ENCODE results near the gene ACOT12.
"Not testable (repeated sequence)": the region's sequence is repeated elsewhere in the genome, so short reads cannot be mapped to it uniquely, and the experiment has no call there.

Gene ACOT12

DNA sequence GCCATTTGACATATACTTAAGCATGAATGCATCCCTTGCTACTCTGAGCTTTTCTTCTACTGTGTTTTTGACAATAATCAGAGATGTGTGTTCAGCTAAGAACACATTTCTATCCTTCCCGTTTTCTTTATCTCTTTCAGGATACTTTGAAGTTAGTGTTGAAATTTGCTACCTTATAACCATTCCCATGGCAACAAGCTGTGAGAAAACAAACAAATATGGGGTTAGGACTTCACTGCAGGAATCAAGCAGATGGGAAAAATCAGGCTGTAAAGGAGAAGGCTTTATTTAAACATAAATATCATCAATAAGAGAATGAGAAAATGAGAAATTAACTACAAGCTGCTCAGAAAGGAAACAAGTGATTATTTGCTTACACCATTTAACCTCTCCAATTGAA, 57.4 kb downstream of the ACOT12 start:
- no peak for DNase-seq

DNA sequence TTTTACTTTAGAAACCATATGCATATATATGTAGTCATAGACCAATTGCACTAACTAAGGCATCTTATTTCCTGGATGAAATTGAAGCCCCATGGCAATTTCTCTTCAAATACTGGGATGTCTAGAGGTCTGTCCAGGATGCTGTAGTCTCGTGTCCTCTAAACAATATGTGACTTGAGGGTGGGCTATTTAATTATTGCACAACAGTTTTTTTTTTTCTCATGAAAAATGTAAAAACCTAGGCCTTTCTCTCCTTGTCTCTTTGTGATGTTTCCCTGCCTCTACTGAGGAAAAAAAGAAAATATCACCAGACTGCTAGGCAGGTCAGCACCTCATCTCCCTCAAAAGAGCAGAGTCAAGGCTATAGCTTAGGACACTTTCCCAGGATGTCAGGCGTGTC, 58.0 kb downstream of the ACOT12 start:
- no peak for DNase-seq

DNA sequence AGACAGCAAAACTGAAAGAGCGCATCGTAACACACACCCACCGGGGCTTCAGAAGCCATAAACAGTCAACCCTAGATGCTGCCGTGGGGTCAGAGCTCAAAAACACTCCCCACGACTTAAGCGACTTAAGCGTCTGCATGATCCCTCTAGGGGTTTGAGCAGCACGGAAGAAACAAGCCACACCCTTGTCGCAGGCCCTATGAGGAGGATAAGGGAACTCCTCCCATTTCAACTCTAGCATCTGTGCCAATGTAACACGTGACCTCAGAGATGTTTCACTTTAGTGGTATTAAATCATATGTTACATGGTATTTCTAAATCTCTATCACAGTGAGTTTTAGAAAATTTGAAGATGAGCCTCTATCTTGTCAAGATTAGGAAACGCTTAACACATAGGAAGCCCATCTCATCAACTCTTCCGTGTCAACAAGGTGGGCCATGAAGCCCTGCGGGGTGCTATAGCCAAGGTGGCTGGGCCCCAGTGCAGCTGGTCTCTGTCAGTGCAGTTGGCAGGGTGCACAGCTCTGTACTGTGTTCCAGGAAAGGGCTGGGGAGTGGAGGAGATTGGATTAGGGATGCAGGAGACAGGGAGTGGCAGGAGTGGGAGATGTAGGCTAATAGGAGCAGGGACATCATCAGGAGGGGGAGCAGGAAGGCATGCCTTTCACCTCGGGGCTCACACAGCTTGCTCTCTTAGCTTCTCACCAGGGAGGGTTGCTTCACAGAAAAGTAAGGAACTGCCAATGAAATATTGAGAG, 59.5 kb downstream of the ACOT12 start:
- no peak for DNase-seq

- peak; percentile 13 for DNase-seq
Observed at GRCh38 chr5:81326554-81326953, 67.4 kb downstream of the ACOT12 start.

DNA sequence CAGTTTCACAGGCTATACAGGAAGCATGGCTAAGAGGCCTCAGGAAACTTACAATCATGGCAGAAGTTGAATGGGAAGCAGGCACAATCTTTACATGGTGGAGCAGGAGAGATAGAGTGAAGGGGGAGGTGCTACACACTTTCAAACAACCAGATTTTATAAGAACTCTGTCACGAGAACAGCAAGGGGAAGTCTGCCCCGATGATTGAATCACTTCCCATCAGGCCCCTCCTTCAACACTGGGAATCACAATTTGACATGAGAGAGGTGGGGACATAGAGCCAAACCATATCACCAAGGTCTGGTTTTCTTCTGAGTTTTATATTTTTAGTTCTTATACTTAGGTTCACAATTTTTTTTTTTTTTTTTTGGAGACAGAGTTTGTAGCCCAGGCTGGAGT, 76.4 kb downstream of the ACOT12 start:
- DNase-seq = no peak

DNA sequence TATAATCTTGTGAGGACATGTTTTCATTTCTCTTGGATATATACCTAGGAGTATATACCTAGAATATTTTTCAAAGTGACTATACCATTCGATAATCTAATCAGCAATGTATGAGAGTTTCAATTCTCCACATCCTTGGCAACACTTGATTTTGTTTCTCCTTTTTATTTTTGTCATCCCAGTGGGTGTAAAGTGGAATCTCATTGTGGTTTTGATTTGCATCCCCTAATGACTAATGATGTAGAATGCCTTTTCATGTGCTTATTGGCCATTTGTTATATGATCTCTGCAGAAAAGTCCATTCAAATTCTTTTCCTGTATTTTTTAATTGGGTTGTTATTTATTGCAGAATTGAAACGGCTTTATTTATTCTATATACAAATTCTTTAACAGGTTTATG, 77.4 kb downstream of the ACOT12 start:
- DNase-seq = no peak

DNA sequence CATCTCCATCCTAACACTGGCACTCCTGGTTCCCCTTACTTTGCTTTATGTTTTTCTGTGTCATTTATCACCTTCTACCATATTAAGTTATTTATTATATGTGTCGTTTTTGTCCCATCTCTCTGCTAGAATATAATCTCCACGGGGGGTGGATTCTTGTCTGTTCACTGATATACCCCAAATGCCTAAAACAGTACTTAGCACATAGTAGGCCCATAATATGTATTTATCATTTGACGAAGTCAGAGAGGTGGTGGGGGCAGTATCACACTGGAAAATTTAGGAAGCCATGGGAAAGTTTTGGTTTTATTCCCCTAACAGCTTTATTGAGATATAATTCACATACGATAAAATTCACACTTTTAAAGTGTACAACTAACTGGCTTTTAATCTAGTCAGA, 78.1 kb downstream of the ACOT12 start:
- DNase-seq = no peak

DNA sequence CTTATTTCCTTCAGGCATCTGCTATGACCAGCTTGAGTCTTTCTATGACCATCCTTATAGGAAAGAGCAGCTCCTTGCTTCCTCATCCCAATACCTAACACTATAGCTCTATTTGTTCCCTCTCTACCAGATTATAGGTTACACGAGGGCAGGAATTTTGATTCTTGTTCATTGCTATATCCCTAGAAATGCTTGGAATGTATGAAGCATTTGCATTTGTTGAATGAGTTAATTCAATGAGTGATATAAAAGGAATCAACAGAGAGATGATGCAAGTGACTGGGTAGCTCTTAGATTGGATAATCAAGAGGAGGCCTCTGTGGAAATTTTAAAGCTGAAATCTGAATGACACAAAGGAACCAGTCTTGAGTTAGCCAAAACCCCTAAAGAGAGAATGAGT, 78.6 kb downstream of the ACOT12 start:
- DNase-seq = no peak

DNA sequence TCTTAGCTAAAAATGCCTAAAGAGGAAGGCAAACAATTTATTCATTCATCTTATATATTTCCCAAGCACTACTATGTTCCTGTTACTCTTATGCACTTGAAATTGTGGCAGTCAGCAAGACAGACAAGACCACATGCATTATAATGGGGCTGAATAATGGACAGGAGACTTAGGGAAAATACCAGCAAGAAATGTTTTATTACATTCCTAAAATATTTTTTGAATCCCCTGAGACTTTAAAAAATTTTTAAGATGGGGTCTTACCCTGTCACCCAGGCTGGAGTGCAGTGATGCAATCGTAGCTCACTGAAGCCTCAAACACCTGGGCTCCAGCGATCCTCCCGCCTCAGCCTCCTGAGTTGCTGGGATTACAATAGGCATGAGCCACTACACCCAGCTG, 79.4 kb downstream of the ACOT12 start:
- no peak for DNase-seq

DNA sequence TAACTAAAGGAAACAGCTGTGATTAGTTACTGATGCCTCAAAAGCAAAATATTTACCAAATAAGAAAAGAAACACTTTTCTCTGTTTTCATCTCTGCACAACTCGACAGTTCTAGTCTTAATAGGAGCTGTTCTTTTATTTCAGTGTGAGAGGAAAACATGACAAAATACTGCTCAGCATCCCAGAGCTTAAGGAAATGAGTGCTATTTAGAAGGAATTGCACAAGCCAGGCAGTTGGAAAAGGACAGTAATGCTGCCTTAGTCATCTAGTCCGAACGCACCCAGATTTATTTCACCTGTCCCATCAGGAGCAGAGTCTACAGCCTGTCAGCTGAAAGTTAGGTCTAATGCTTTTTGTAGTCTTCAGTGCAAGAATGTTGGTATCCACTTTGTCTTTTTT, 80.2 kb downstream of the ACOT12 start:
- no peak for DNase-seq

GRCh38 chr5:81313278-81313677, 80.7 kb downstream of the ACOT12 start:
- DNase-seq = no peak

GRCh38 chr5:81310402-81311063, 83.4 kb downstream of the ACOT12 start:
- DNase-seq = no peak

- no peak for DNase-seq
Observed at GRCh38 chr5:81308836-81309235, 85.1 kb downstream of the ACOT12 start.

DNA sequence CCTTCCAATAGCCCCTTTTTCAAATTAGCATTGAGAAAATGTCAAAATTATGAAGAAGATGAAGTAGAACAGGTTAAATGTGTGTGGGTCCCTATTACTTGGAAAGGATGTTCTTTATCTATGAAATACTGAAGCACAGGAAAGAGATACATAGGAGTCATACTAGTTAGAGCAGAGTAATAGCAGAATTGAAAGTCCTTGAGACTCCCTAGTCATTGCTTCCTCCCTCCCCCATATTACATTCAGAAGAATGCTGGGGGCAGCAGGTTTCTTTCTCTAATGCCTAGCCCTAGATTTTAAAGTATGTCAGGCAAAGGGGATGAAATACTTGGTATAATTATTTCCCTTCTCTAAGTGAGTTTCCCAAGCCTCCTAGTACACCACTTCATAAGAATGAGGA, 88.1 kb downstream of the ACOT12 start:
- DNase-seq = peak; percentile 59

DNA sequence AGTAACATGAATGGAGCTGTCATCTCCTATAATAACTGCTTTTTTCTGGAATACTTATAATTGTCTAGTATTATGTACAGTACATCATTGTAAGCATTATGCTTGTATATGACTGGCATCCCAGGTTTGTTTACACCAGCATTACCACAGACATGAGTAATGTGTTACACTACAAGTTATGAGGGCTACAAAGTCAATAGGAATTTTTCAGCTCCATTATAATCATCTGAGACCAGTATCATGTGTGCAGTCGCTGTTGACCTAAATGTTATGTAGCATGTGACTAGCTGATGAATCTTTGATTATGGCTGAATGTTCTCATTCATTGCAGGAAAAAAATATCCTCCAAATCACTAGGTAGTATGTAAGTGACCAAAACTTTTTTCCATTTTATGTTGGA, 90.4 kb downstream of the ACOT12 start:
- DNase-seq = no peak

GRCh38 chr5:81302596-81302995, 91.3 kb downstream of the ACOT12 start:
- DNase-seq = no peak

GRCh38 chr5:81301271-81302015, 92.5 kb downstream of the ACOT12 start, which contains the start of gene ZCCHC9:
ZCCHC9 (plus strand) TSS chr5:81301587; CDS start chr5:81304758, 3,171 bp downstream.
- DNase-seq = peak; percentile 95

- no peak for DNase-seq
Observed at GRCh38 chr5:81300921-81301270, 93.0 kb downstream of the ACOT12 start.

DNA sequence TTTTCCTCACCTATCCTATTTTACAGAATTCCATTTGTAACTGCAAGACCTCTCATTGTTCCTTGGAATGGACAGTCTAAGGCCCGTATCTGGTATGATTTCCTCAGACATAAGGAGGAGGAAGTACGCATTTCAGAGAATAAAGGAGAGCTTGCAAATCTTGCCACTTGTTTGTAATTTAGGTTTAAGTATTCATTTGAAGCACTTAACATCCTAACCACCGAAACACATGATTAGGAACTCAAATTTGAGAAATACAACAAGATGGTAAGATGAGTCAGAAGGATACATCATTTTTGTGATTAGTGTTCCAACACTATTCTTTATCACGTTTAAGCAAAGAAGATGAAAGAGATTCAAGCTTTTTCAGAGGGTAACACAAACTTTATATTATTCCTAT, 96.4 kb downstream of the ACOT12 start:
- peak; percentile 48 for DNase-seq

DNA sequence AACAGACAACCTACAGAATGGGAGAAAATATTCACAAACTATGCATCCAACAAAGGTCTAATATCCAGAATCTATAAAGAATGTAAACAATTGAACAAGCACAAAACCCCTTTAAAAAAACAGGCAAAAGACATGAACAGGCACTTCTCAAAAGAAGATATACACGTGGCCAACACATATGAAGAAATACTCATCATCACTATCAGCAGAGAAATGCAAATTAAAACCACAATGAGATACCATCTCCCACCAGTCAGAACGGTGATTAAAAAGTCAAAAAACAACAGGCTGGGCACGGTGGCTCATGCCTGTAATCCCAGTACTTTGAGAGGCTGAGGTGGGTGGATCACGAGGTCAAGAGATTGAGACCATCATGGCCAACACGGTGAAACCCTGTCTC, 99.9 kb downstream of the ACOT12 start:
- not testable (repeated sequence) for DNase-seq

DNA sequence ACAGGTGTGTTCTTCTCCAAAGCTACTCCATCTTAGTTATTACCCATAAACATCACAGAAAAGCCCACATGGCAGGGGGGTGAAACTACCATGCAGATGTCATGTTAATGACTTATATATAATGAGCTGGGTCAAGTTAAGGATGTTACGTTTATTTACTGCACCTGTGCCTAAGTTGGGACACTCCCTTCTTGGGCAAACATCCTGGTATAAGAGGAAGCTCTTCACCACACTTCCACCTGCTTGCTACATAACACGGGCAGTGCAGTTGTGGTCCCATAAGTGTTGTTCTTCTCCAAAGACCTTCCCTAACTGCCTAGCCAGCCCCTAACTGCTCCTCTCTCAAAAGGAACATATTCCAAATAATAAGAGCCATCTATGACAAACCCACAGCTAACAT, 101.8 kb downstream of the ACOT12 start:
- no peak for DNase-seq

DNA sequence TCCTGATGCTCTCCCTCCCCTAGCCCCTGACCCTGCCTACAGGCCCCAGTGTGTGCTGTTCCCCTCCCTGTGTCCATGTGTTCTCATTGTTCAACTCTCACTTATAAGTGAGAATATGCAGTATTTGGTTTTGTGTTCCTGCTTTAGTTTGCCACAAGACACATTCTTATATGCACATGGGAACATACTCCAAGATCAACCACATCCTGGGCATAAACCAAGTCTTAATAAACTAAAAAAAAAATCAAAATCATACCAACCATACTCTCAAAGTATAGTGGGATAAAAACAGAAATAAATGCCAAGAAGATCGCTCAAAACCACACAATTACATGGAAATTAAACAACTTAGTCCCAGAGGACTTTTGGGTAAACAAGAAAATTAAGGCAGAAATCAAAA, 103.8 kb downstream of the ACOT12 start:
- DNase-seq = no peak

GRCh38 chr5:81288021-81288433, 105.9 kb downstream of the ACOT12 start:
- no peak for DNase-seq

DNA sequence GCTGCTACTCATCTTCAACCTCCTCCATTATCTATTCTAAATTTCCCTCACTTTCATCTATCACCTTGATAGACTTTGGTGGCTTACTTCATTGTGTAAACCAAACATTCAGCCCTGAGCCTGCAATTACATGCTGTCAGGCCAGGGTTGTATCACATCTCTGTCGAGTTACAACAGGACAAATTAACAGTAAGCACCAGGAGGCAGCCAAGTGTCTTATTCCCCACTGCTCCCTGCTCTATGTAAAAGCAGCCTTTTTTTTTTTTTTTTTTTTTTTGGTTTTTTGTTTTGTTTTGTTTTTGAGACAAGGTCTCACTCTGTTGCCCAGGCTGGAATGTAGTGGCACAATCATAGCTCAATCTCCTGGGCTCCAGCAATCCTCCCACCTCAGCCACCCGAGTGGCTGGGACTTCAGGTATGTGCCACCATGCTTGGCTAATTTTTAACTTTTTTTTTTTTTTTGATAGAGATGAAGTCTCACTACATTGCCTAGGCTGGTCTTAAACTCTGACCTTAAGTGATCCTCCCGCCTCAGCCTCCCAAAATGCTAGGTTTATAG, 107.8 kb downstream of the ACOT12 start:
- DNase-seq = no peak
